A172 (cell line): ENCODE results near the gene SH3PXD2A. TPM values are rescaled to one million over a fixed set of nuclear protein-coding genes. Genes with fewer than 3 reads are reported as not detected.
"Not testable (repeated sequence)": the region's sequence is repeated elsewhere in the genome, so short reads cannot be mapped to it uniquely, and the experiment has no call there.

Experiments used
- DNase-seq: peaks from one replicate; pipeline ENCODE4 v3.0.0-alpha.2; 2015; ENCODE audit warnings: low spot score
- total RNA-seq: library from RNA; depleted of rRNA; stranded (reverse); fragments of >200 nt; shearing (Covaris generic); gene quantifications from 2 replicates; pipeline ENCODE4 v1.2.3, GENCODE V29; 2014

The SH3PXD2A gene
- total RNA-seq, 1 experiment from 2014 or later, result 1.7 TPM

DNA sequence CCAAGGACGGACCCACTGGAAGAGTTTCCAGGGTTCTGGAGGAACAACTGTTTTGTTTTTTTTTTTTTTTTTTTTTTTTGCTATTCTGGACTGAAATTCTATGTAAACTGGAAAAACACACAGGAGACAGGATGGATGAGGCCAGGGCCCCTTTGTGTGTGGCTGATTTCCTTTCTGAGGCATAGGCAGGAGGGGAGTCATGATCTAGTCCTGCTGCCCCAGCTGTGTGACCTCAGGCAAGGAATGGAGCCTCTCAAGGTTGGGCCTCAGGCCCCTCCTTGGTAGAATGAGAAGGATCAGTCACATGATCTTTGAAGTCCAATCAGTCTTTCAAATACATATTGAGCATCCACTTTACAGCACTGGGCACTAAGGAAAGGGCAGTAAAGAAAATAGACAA, 87.6 kb downstream of the SH3PXD2A start:
- DNase-seq, result no peak

GRCh38 chr10:103766751-103767505, 88.4 kb downstream of the SH3PXD2A start:
- DNase-seq, result no peak

GRCh38 chr10:103765981-103766380, 89.4 kb downstream of the SH3PXD2A start:
- peak; percentile 62 for DNase-seq

- DNase-seq, result peak; percentile 84
Measured at GRCh38 chr10:103765168-103765567, 90.2 kb downstream of the SH3PXD2A start.

DNA sequence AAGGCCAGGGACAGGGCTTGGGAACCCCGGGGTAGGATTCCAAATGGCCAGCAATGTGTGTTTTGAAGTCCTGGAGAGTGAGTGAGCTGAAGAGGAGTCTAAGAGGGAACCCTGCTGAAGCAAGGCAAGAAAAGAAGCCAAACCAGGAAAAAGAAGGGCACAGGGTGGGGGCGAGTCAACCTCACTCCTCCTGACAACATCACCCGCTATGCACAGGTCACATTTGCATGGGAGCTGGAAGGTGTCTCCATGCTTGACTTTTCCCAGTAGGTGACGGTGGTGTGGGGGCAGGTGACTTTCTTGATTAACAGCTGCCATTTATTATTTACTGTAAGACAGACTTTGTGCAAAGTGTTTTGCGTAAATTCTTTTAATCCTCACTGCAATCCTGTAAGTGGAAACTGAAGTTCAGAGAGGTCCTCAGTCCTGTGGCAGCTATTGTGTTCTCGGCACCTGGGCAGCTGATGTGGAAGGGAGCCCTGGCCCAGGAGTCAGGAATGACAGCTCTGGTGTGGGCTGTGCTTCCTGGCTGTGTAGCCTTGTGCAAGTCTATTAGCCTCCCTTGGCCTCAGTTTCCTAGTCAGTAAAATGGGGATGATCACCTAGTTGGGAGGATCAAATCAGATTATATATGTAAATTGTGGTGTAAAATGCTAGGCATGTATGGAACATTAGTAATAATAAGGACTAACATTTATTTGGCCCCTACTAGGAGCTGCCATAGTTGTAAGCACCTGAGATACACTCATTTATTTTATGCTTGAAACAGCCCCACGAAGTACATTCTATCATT, 90.9 kb downstream of the SH3PXD2A start:
- DNase-seq, result no peak

DNA sequence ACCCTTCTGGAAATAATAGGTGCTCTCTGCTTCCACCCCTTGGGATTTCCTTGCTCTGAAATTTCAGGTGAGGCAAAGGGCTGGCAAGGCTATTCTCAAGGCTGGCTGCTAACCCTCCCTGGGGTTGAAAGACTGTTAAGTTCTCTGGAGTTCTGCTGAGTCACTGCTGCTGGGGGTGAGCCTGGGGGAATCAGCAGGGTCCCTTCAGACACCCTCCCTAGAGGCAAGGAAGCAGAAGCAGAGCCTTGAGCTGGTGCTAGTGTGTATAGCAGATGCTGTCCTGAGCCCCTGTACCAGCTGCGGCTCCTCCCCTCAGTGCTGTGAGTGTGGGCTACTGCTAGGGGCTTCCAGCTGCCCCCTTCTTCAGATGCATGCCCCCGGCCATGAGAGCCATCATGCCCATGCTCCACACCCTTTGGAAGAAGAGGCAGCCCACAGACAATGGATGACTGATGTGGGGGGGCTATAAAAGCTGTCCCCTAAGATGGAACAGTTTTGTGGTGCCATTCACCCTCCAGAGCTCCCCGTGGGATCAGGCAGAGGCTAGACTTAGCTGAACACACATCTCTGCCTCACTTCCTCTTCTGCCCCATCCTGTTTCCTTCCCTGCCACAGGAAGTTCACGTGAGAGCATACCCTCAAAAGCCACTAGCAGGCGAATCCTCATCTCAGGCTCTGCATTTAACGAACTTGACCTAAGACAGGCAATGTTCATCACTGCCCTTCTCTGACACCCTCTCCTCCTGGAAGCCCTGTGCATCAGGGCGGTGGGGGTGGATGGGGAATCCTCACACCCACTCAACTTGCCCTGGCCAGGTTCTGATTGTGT, 91.8 kb downstream of the SH3PXD2A start:
- peak; percentile 29 for DNase-seq

DNA sequence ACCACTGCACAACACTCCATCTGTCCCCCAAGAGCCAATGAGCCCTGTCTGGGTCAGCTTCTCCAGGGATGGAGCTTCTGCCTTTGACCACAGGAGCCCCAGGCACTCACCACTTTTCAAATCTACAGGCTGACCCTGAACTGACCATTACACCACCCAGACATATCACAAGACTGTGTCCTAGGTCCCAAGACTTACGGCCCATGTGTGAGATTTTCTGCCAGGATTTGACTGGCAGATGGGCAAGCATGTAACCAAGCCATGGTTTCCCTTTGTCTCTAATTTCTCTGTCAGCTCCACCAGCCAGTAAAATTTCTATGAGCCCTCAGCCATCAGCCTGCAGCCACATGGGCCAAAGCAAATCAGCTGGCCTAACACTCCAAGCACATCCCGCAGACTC, 92.5 kb downstream of the SH3PXD2A start:
- DNase-seq, result no peak

GRCh38 chr10:103762162-103762561, 93.2 kb downstream of the SH3PXD2A start:
- no peak for DNase-seq

GRCh38 chr10:103761075-103761920, 94.1 kb downstream of the SH3PXD2A start:
- no peak for DNase-seq

DNA sequence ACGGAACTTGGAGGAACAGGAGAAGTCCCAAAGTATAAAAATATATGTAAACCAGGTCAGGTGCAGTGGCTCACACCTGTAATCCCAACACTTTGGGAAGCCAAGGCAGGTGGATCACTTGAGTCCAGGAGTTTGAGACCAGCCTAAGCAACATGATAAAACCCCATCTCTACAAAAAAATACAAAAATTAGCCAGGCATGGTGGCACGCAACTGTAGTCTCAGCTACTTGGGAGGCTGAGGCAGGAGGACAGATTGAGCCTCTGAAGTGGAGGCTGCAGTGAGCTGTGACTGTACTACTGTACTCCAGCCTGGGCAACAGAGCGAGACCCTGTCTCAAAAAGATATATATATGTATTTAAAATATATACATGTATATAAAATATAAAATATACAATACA, 95.1 kb downstream of the SH3PXD2A start:
- DNase-seq, result not testable (repeated sequence)

DNA sequence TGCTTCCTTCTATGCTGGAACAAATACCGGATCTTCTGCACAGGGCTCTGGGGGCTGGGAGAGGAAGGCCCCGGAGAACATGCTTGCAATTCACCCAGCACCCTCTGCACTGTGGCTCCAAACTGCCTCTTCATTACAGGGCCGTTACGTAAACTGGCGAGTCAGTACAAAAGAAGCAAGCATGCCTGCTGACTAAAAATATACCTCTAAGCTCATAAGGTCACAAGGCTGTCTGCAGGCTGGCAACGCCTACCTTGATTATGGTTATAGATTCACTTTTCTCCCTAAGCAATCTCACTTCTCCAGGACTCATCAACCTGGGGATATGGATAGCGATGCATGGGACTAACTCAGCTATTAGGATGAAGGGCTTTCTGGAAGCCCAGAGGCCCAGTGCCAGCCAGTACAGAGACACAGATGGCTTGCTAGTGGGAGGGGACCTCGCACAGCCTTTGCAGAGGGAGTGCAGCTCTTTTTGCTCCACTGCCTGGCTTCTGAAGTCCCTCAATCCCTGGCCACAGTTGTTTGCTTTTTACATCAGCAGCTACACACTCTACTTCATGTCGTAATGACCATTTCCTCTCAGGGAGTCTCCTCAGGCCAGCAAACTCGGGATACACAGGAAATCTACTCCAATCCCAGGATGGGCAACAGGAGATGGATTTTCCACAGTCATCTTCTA, 96.1 kb downstream of the SH3PXD2A start:
- DNase-seq, result peak; percentile 46

GRCh38 chr10:103758294-103758681, 97.1 kb downstream of the SH3PXD2A start:
- DNase-seq, result peak; percentile 53

DNA sequence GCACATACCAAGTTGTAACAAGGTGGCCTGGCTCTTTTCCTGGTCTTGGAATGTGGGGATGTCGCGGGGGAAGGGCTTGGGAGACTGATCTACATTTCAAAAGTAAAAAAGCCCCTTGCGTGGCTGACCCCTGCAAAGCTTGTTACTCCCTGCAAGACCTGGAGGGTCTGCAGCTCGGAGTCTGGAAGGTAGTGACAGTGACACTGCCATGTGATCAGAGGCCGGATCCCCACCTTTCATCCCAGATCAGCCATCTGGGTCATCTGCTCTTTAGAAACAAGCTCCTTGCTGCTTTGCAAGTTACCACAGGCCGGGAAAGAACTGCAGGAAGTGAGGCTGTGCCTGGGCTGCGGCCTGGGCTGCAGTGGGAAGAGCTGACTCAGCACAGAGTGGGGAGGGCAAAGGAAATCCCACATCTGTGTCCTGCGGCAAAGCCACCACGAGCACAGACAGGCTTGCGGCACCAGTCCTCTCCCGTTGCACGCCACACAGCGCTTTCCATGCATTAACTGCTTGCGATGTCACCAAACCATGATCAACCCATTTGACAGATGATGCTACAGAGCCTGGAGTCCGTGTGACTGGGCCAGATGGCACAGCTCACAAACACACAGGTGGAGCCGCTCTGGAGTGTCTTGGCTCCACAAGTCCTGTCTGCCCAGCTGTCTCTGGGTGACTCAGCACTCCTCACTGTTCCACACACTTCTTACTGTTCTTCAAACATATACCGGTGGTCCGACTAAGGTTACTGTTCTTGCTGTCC, 97.7 kb downstream of the SH3PXD2A start:
- peak; percentile 72 for DNase-seq

- DNase-seq, result no peak
Measured at GRCh38 chr10:103756277-103756869, 99.0 kb downstream of the SH3PXD2A start.

DNA sequence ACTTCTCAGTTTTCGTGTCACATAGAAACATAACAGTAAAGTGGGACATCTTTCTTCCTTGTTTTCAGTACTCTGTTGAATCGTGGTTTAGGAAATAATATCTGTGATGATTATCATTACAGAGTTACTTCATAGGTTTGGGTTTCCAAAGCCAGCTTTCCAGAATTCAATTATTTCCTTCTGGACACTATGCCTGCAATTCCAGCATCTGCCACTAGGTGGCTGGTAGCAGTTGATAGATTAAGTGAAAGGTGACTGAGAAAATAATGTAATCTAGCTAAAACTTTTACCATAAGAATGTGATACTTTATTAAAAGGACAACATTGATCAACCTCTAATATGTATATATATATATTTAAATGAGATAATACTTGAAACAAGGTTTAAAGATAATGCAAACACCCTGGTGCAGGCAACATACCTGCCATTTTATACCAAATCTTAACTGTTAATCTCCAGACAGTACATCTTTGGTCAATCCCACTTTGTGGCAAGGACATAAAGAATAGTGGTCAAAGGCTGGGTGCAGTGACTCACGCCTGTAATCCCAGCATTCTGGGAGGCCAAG, 102.6 kb downstream of the SH3PXD2A start:
- DNase-seq, result no peak

DNA sequence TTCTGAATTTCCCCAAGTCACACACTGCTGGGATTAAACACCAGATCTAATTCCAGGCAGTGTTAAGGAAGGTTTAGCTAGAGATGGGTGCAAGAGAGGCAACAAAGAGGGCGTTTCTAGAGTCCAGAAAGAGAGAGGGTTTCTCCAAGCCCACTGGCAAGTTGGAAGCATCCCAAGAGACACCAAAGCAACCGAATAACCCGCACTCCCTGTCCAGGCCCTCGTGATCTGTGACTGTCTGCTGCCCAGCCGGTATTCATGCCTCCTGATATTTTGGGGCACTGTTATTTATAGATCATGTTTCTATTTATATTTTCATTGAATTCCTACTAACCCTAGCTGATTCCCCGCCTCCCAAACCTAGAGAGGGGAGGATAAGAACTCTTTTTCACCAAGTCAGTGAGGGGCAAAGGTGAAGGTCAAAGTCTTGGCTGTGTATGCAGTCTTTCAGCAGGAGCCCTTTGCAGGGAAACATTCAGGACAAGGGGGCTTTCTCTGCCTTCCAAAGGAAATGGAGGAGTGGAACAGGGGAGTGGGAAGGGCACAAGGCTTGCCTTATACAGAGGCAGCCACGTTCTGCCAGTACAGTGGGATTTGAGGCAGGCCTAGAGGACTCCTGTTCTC, 103.6 kb downstream of the SH3PXD2A start:
- no peak for DNase-seq

- peak; percentile 35 for DNase-seq
Measured at GRCh38 chr10:103750836-103751235, 104.5 kb downstream of the SH3PXD2A start.

DNA sequence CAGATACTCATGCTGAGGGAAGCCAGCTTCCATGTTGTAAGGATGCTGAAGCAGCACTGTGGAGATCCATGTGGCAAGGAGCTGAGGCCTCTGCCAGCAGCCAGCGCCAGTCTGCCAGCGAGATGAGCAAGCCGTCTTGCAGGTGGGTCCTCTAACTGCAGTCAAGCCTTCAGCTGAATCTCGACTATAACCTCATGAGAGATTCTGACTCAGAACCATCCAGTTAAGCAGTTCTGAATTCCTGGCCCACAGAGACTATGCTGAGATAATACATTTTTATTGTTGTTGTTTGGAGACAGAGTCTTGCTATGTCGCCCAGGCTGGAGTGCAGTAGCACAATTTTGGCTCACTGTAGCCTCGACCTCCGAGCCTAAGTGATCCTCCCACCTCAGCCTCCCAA, 105.6 kb downstream of the SH3PXD2A start:
- DNase-seq, result no peak

DNA sequence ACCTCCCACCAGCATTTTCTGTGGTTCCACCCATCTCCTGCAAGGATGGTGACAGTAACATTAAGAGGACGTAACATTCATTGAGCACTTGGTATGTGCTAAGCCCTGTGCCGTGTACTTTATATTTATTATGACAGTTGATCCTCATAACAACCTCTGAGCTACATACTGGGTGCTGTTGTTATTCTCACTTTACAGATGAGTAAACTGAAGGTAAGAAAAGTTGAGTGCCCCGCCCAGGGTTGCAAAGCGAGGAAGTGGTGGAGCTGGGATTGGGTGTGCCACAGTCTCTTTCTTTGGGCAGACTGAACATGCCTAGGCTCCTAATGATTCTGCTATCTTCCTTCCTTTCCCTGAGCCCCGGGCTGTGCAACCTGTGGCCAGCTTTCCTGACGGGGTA, 107.4 kb downstream of the SH3PXD2A start:
- DNase-seq, result no peak
